ENCODE data around the gene SDK2.

DNA sequence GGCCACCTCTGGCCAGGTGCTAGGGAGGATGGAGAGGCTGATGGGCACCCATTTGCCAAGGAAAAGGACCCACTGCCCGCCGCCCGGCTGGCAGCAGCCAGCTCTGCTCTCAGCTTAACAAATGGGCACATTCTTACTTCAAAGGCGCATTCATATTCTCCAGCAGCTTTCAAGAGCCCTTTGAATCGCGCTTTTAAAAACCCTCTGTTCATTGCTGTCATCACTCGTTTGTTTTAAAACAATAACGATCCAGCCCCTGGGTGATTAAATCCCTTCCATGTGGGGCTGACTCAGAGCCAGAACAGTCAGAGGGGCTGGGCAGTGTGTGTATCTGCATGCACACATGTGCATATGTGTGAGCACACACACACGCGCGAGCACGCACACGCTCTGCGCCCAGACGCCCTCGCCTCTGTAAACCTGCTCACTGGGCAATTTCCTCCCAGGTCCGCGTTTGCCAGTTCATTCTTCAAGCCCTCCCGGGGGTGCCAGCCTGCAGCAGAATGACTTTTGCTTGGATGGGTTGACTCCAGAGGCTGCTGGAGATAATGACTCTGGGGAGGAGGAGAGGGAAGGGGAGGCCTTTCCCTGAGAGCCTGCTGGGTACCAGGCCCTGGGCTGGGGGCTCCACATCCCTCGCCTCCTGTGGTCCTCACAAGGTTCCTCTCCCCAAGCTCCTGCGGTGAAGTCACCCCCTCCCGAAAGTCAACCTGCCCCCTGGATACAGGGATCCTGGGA lies 133.1 kb downstream of the SDK2 start:
- TF ChIP-seq, protein P1, sequence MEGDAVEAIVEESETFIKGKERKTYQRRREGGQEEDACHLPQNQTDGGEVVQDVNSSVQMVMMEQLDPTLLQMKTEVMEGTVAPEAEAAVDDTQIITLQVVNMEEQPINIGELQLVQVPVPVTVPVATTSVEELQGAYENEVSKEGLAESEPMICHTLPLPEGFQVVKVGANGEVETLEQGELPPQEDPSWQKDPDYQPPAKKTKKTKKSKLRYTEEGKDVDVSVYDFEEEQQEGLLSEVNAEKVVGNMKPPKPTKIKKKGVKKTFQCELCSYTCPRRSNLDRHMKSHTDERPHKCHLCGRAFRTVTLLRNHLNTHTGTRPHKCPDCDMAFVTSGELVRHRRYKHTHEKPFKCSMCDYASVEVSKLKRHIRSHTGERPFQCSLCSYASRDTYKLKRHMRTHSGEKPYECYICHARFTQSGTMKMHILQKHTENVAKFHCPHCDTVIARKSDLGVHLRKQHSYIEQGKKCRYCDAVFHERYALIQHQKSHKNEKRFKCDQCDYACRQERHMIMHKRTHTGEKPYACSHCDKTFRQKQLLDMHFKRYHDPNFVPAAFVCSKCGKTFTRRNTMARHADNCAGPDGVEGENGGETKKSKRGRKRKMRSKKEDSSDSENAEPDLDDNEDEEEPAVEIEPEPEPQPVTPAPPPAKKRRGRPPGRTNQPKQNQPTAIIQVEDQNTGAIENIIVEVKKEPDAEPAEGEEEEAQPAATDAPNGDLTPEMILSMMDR (IDR thresholded peaks at IDR 0.05), result no peak
- no peak for TF ChIP-seq POLR2A (IDR thresholded peaks at IDR 0.05)

All from thyroid gland (tissue), 4 donors.